ENCODE measurements around the gene ZNF100.

ZNF100 gene

GRCh38 chr19:21704320-21704719 lies 63.1 kb downstream of the ZNF100 start:
- no peak overlapping the region for H2BK120ac ChIP-seq (ENCODE audit: low read depth, low read length)
- H3K9ac ChIP-seq (ENCODE audit: low read length) = no peak overlapping the region
- H3K4ac ChIP-seq (ENCODE audit: low read depth, low read length) = no peak overlapping the region
- no peak overlapping the region for H3K23ac ChIP-seq (ENCODE audit: low read length)
- no peak overlapping the region for H3K56ac ChIP-seq (ENCODE audit: low read length)
- no peak overlapping the region for H3K4me2 ChIP-seq (ENCODE audit: low read length)
- H3K4me1 ChIP-seq (ENCODE audit: control insufficient read depth, low read depth, low read length) = no peaks in the 10 kb centered on the region
- H3K36me3 ChIP-seq (ENCODE audit: control insufficient read depth, insufficient read depth, low read length) = no peaks in the 10 kb centered on the region
- H4K8ac ChIP-seq (ENCODE audit: low read depth, low read length) = no peak overlapping the region
- H3K79me2 ChIP-seq (ENCODE audit: control insufficient read depth, insufficient read depth, low read length) = no peaks in the 10 kb centered on the region
- peak; percentile 13 for DNase-seq
- H3K4me3 ChIP-seq (ENCODE audit: low read length) = no peak overlapping the region
- no peak overlapping the region for H3K18ac ChIP-seq (ENCODE audit: low read length)
- no peak overlapping the region for H4K5ac ChIP-seq (ENCODE audit: low read length)
- no peaks in the 10 kb centered on the region for H3K79me1 ChIP-seq (ENCODE audit: low read length)
- H3K27ac ChIP-seq (ENCODE audit: low read depth, low read length) = no peak overlapping the region
- no peaks in the 10 kb centered on the region for H3K27me3 ChIP-seq (ENCODE audit: insufficient read depth, low read length, poor library complexity)
- no peak overlapping the region for H2BK15ac ChIP-seq (replicated peaks; ENCODE audit: low read depth)
- no peak overlapping the region for H2AK5ac ChIP-seq (ENCODE audit: low read length)
- no CpG with 5 or more reads among the region's 3 CpGs for WGBS (ENCODE audit: extremely low coverage, insufficient coverage, low lambda C conversion rate)
- H2BK5ac ChIP-seq (ENCODE audit: low read length) = no peak overlapping the region

GRCh38 chr19:21699197-21699596 lies 68.2 kb downstream of the ZNF100 start:
- Histone ChIP-seq H4K8ac (ENCODE audit: low read depth, low read length) (no peak overlapping the region), H3K4ac (ENCODE audit: low read depth, low read length) (no peak overlapping the region), H2BK120ac (ENCODE audit: low read depth, low read length) (no peak overlapping the region), H3K79me1 (ENCODE audit: low read length) (no peaks in the 10 kb centered on the region), H3K4me3 (ENCODE audit: low read length) (no peak overlapping the region), H3K27ac (ENCODE audit: low read depth, low read length) (no peak overlapping the region), H3K23ac (ENCODE audit: low read length) (no peak overlapping the region), H2AK5ac (ENCODE audit: low read length) (no peak overlapping the region), H3K79me2 (ENCODE audit: control insufficient read depth, insufficient read depth, low read length) (no peaks in the 10 kb centered on the region), H3K9ac (ENCODE audit: low read length) (no peak overlapping the region), H3K27me3 (ENCODE audit: insufficient read depth, low read length, poor library complexity) (no peaks in the 10 kb centered on the region), H3K56ac (ENCODE audit: low read length) (no peak overlapping the region), H2BK5ac (ENCODE audit: low read length) (no peak overlapping the region), H3K36me3 (ENCODE audit: control insufficient read depth, insufficient read depth, low read length) (no peaks in the 10 kb centered on the region), H3K4me1 (ENCODE audit: control insufficient read depth, low read depth, low read length) (no peaks in the 10 kb centered on the region), H4K5ac (ENCODE audit: low read length) (no peak overlapping the region), H3K18ac (ENCODE audit: low read length) (no peak overlapping the region), H2BK15ac (replicated peaks; ENCODE audit: low read depth) (no peak overlapping the region), H3K4me2 (ENCODE audit: low read length) (no peak overlapping the region)
- DNase-seq = peak; percentile 49
- no CpG with 5 or more reads among the region's 3 CpGs for WGBS (ENCODE audit: extremely low coverage, insufficient coverage, low lambda C conversion rate)

- Histone ChIP-seq H3K4ac (ENCODE audit: low read depth, low read length) (no peak overlapping the region), H3K9ac (ENCODE audit: low read length) (no peak overlapping the region), H3K79me2 (ENCODE audit: control insufficient read depth, insufficient read depth, low read length) (no peaks in the 10 kb centered on the region), H3K36me3 (ENCODE audit: control insufficient read depth, insufficient read depth, low read length) (no peaks in the 10 kb centered on the region), H4K5ac (ENCODE audit: low read length) (no peak overlapping the region), H3K18ac (ENCODE audit: low read length) (no peak overlapping the region), H2BK5ac (ENCODE audit: low read length) (no peak overlapping the region), H2BK120ac (ENCODE audit: low read depth, low read length) (no peak overlapping the region), H3K4me1 (ENCODE audit: control insufficient read depth, low read depth, low read length) (no peaks in the 10 kb centered on the region), H4K8ac (ENCODE audit: low read depth, low read length) (no peak overlapping the region), H2BK15ac (replicated peaks; ENCODE audit: low read depth) (no peak overlapping the region), H3K79me1 (ENCODE audit: low read length) (no peaks in the 10 kb centered on the region), H2AK5ac (ENCODE audit: low read length) (no peak overlapping the region), H3K23ac (ENCODE audit: low read length) (no peak overlapping the region), H3K4me3 (ENCODE audit: low read length) (no peak overlapping the region), H3K27me3 (ENCODE audit: insufficient read depth, low read length, poor library complexity) (no peaks in the 10 kb centered on the region), H3K4me2 (ENCODE audit: low read length) (no peak overlapping the region), H3K27ac (ENCODE audit: low read depth, low read length) (no peak overlapping the region), H3K56ac (ENCODE audit: low read length) (no peak overlapping the region)
- WGBS (ENCODE audit: extremely low coverage, insufficient coverage, low lambda C conversion rate) = no CpG with 5 or more reads among the region's 4 CpGs
- DNase-seq = peak; percentile 53
Observed at GRCh38 chr19:21698215-21698614, 69.2 kb downstream of the ZNF100 start.

- Histone ChIP-seq H3K18ac (ENCODE audit: low read length) (no peak overlapping the region), H3K23ac (ENCODE audit: low read length) (no peak overlapping the region), H3K36me3 (ENCODE audit: control insufficient read depth, insufficient read depth, low read length) (no peaks in the 10 kb centered on the region), H2BK15ac (replicated peaks; ENCODE audit: low read depth) (no peak overlapping the region), H4K5ac (ENCODE audit: low read length) (no peak overlapping the region), H3K4me2 (ENCODE audit: low read length) (no peak overlapping the region), H2BK120ac (ENCODE audit: low read depth, low read length) (no peak overlapping the region), H3K9ac (ENCODE audit: low read length) (no peak overlapping the region), H3K79me1 (ENCODE audit: low read length) (no peaks in the 10 kb centered on the region), H3K4me1 (ENCODE audit: control insufficient read depth, low read depth, low read length) (no peaks in the 10 kb centered on the region), H3K79me2 (ENCODE audit: control insufficient read depth, insufficient read depth, low read length) (no peaks in the 10 kb centered on the region), H3K27me3 (ENCODE audit: insufficient read depth, low read length, poor library complexity) (no peaks in the 10 kb centered on the region), H3K4ac (ENCODE audit: low read depth, low read length) (no peak overlapping the region), H4K8ac (ENCODE audit: low read depth, low read length) (no peak overlapping the region), H2BK5ac (ENCODE audit: low read length) (no peak overlapping the region), H3K56ac (ENCODE audit: low read length) (no peak overlapping the region), H3K4me3 (ENCODE audit: low read length) (no peak overlapping the region), H3K27ac (ENCODE audit: low read depth, low read length) (no peak overlapping the region), H2AK5ac (ENCODE audit: low read length) (no peak overlapping the region)
- peak; percentile 3 for DNase-seq
- no CpG with 5 or more reads among the region's 3 CpGs for WGBS (ENCODE audit: extremely low coverage, insufficient coverage, low lambda C conversion rate)
Observed at GRCh38 chr19:21697698-21698097, 69.7 kb downstream of the ZNF100 start.

- Histone ChIP-seq H3K56ac (ENCODE audit: low read length) (no peak overlapping the region), H3K27me3 (ENCODE audit: insufficient read depth, low read length, poor library complexity) (no peaks in the 10 kb centered on the region), H3K79me1 (ENCODE audit: low read length) (no peaks in the 10 kb centered on the region), H3K4ac (ENCODE audit: low read depth, low read length) (no peak overlapping the region), H3K4me3 (ENCODE audit: low read length) (no peak overlapping the region), H3K18ac (ENCODE audit: low read length) (no peak overlapping the region), H3K36me3 (ENCODE audit: control insufficient read depth, insufficient read depth, low read length) (no peaks in the 10 kb centered on the region), H3K9ac (ENCODE audit: low read length) (no peak overlapping the region), H3K79me2 (ENCODE audit: control insufficient read depth, insufficient read depth, low read length) (no peaks in the 10 kb centered on the region), H3K4me1 (ENCODE audit: control insufficient read depth, low read depth, low read length) (no peaks in the 10 kb centered on the region), H2AK5ac (ENCODE audit: low read length) (no peak overlapping the region), H2BK15ac (replicated peaks; ENCODE audit: low read depth) (no peak overlapping the region), H3K27ac (ENCODE audit: low read depth, low read length) (no peak overlapping the region), H3K4me2 (ENCODE audit: low read length) (no peak overlapping the region), H3K23ac (ENCODE audit: low read length) (no peak overlapping the region), H4K5ac (ENCODE audit: low read length) (no peak overlapping the region), H4K8ac (ENCODE audit: low read depth, low read length) (no peak overlapping the region), H2BK120ac (ENCODE audit: low read depth, low read length) (no peak overlapping the region), H2BK5ac (ENCODE audit: low read length) (no peak overlapping the region)
- WGBS (ENCODE audit: extremely low coverage, insufficient coverage, low lambda C conversion rate) = no CpG with 5 or more reads among the region's 7 CpGs
- no peak for DNase-seq
Observed at GRCh38 chr19:21694171-21694906, 73.0 kb downstream of the ZNF100 start.

GRCh38 chr19:21693399-21693798 lies 74.0 kb downstream of the ZNF100 start:
- H2AK5ac ChIP-seq (ENCODE audit: low read length) = no peak overlapping the region
- WGBS (ENCODE audit: extremely low coverage, insufficient coverage, low lambda C conversion rate) = no CpG with 5 or more reads among the region's 1 CpG
- no peak overlapping the region for H3K27ac ChIP-seq (ENCODE audit: low read depth, low read length)
- no peak overlapping the region for H3K4me3 ChIP-seq (ENCODE audit: low read length)
- no peak overlapping the region for H3K18ac ChIP-seq (ENCODE audit: low read length)
- H4K8ac ChIP-seq (ENCODE audit: low read depth, low read length) = no peak overlapping the region
- H3K4me2 ChIP-seq (ENCODE audit: low read length) = no peak overlapping the region
- DNase-seq = no peak
- no peaks in the 10 kb centered on the region for H3K79me1 ChIP-seq (ENCODE audit: low read length)
- H3K4me1 ChIP-seq (ENCODE audit: control insufficient read depth, low read depth, low read length) = no peaks in the 10 kb centered on the region
- no peak overlapping the region for H3K4ac ChIP-seq (ENCODE audit: low read depth, low read length)
- no peaks in the 10 kb centered on the region for H3K27me3 ChIP-seq (ENCODE audit: insufficient read depth, low read length, poor library complexity)
- no peaks in the 10 kb centered on the region for H3K36me3 ChIP-seq (ENCODE audit: control insufficient read depth, insufficient read depth, low read length)
- no peak overlapping the region for H3K23ac ChIP-seq (ENCODE audit: low read length)
- H3K79me2 ChIP-seq (ENCODE audit: control insufficient read depth, insufficient read depth, low read length) = no peaks in the 10 kb centered on the region
- no peak overlapping the region for H2BK15ac ChIP-seq (replicated peaks; ENCODE audit: low read depth)
- no peak overlapping the region for H3K9ac ChIP-seq (ENCODE audit: low read length)
- no peak overlapping the region for H2BK5ac ChIP-seq (ENCODE audit: low read length)
- no peak overlapping the region for H3K56ac ChIP-seq (ENCODE audit: low read length)
- no peak overlapping the region for H2BK120ac ChIP-seq (ENCODE audit: low read depth, low read length)
- H4K5ac ChIP-seq (ENCODE audit: low read length) = no peak overlapping the region

Measured in mesendoderm (in vitro differentiated cells).